Adrenal gland (tissue), 12 donors: ENCODE data around the gene SPAG16. TPM values are rescaled to one million over a fixed set of nuclear protein-coding genes. Genes with fewer than 3 reads are reported as not detected.
"Not testable (repeated sequence)": the region's sequence is repeated elsewhere in the genome, so short reads cannot be mapped to it uniquely, and the experiment has no call there.

Source experiments
- DNase-seq, 7 donors: peaks; one replicate each; pipeline ENCODE4 v3.0.0-alpha.2; 2019 to 2020
- H3K27ac ChIP-seq, 5 donors: fragments of 200-600 bp; sonication (generic) in 4 of 5; 1 replicate in 3 of 5; 2 replicates in 2 of 5; pipeline versions ENCODE4 v1.5.1 to v1.8.0; 2016 to 2020; ENCODE audit warnings: mild to moderate bottlenecking in 1 of 5
- H3K27me3 ChIP-seq: fragments of 200-600 bp; 2 replicates; pipeline ENCODE4 v1.8.0; 2021
- H3K36me3 ChIP-seq, 2 donors: fragments of 200-600 bp; replicated peaks in 1 of 2; 1 replicate in 1 of 2; 2 replicates in 1 of 2; pipeline versions ENCODE4 v1.5.1 to v1.8.0; 2018 to 2022
- H3K4me1 ChIP-seq, 2 donors: fragments of 200-600 bp; replicated peaks in 1 of 2; 1 replicate in 1 of 2; 2 replicates in 1 of 2; pipeline versions ENCODE4 v1.5.1 to v1.8.0; 2018 to 2021
- H3K4me3 ChIP-seq, 4 donors: fragments of 200-600 bp; sonication (generic) in 3 of 4; one replicate each; pipeline ENCODE4 v1.5.1; 2016 to 2018
- H3K9me3 ChIP-seq, 3 donors: fragments of 200-600 bp; sonication (generic) in 1 of 3; replicated peaks in 1 of 3; 1 replicate in 2 of 3; 2 replicates in 1 of 3; pipeline versions ENCODE4 v1.5.1 to v1.8.0; 2016 to 2021
- POLR2A ChIP-seq, 2 donors: fragments of 450-650 bp; IDR thresholded peaks; one replicate each; pipeline ENCODE4 v1.6.1; 2017; ENCODE audit warnings: antibody characterized with exemption in 2 of 2, mild to moderate bottlenecking in 2 of 2, moderate library complexity in 1 of 2
- WGBS, 4 donors: extraction: QIAGEN DNeasy Blood & Tissue Kit in 2 of 4; methylation state at CpG; one replicate each; pipeline versions ENCODE4 v1.1.5 to v1.1.7; 2013 to 2017; 5-methylcytosine and 5-hydroxymethylcytosine counted together
- intact Hi-C, 2 donors: fragments of 100-400 bp; cut with DNase I; formaldehyde crosslinking; loops; one replicate each; pipeline versions ENCODE4 v1.14.1 to v1.15.0; 2022 to 2023
- polyA plus RNA-seq, 3 donors: library from polyadenylated mRNA; stranded (reverse); fragments of 200-250 nt in 2 of 3; fragments of 350-450 nt in 1 of 3; fragmentation: Illumina TruSeq in 1 of 3; extraction: RNeasy Lipid Tissue Mini Kit (QIAGEN cat#74804) in 1 of 3; gene quantifications; one replicate each; pipeline ENCODE4 v1.2.3, GENCODE V29; 2013 to 2014
- total RNA-seq, 9 donors: library from RNA; depleted of rRNA in 4 of 9; stranded (reverse); fragments of >200 nt in 4 of 9; fragments of 120-200 nt in 1 of 9; fragmentation: NEBNext Ultra II Directional in 1 of 9; extraction: Animal tissue kit (Norgen Biotek cat#: 25700) in 1 of 9; gene quantifications; one replicate each; pipeline versions ENCODE4 v1.1.0 to v1.2.4, GENCODE V29; 2013 to 2023
- TF ChIP-seq, protein P1 (sequence below), 6 experiments: fragments of 450-650 bp in 4 of 6; fragments of 200-600 bp in 2 of 6; sonication (generic) in 1 of 6; IDR thresholded peaks; 1 replicate in 5 of 6; 2 replicates in 1 of 6; pipeline versions ENCODE4 v1.5.1 to v1.8.0; 2016 to 2021; ENCODE audit warnings: antibody characterized with exemption in 6 of 6, mild to moderate bottlenecking in 2 of 6, moderate library complexity in 1 of 6
- donor health status: healthy with polysubstance abuse.
- donor health status: Bipolar disorder and iron deficiency.
- donor health status: DM: yes; HTN: yes; CAD: no.
- donor health status: DM: no; HTN: no; CAD: no.
- donor health status: DM: no; HTN: no; CAD: no.
- donor health status: DM: yes; HTN: yes; CAD: no.

SPAG16 gene
- total and polyA plus RNA-seq, 12 donors: 12.4 to 45.3 (median 21.8) TPM

DNA sequence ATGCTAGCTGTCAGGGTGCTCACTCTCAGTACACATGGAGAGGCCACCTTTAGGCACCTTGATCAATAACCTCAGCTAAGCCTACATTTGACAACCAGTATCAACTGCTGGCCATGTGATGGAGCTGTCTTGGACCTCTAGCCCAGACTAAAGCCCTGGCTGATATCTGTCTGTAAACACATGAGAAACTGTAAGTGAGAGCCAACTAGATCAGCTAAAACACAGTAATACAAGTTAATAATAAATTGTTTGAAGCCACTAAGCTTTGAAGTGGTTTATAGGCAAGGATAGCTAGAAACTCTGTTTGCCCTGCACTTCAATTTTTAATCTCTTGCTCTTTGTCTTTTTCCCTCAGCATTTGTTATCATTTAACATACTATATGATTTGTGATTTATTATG, 407.1 kb downstream of the SPAG16 start:
- TF ChIP-seq POLR2A (IDR thresholded peaks at IDR 0.05): no peak
- TF ChIP-seq, protein P1, sequence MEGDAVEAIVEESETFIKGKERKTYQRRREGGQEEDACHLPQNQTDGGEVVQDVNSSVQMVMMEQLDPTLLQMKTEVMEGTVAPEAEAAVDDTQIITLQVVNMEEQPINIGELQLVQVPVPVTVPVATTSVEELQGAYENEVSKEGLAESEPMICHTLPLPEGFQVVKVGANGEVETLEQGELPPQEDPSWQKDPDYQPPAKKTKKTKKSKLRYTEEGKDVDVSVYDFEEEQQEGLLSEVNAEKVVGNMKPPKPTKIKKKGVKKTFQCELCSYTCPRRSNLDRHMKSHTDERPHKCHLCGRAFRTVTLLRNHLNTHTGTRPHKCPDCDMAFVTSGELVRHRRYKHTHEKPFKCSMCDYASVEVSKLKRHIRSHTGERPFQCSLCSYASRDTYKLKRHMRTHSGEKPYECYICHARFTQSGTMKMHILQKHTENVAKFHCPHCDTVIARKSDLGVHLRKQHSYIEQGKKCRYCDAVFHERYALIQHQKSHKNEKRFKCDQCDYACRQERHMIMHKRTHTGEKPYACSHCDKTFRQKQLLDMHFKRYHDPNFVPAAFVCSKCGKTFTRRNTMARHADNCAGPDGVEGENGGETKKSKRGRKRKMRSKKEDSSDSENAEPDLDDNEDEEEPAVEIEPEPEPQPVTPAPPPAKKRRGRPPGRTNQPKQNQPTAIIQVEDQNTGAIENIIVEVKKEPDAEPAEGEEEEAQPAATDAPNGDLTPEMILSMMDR (IDR thresholded peaks at IDR 0.05): no peak
- Histone ChIP-seq H3K27ac (no peak overlapping the region), H3K9me3 (no peaks in the 10 kb centered on the region), H3K27me3 (no peaks in the 10 kb centered on the region), H3K36me3 (no peaks in the 10 kb centered on the region), H3K4me1 (no peaks in the 10 kb centered on the region), H3K4me3 (no peak overlapping the region)
- intact Hi-C loops: no loop called here
- DNase-seq: no peak

DNA sequence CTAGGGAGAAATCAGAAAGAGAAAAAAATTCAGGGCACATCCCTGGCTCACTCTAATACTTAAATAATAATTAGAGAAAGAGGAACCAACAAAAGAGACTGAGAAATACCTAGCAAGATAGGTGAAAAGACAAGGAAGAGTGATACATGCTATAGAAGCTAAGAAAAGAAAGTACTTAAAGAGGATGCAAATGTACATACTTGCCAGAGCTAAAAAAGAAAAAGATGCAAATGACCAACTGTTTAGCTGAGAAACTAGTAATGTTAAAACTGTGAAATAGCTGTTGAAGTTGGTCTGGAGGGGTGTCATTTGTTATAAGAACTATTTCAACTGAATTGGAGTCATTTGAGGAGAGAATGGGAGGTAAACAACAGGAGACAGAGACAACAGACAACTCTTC, 412.2 kb downstream of the SPAG16 start:
- Histone ChIP-seq H3K9me3 (no peaks in the 10 kb centered on the region), H3K4me1 (no peaks in the 10 kb centered on the region), H3K36me3 (no peaks in the 10 kb centered on the region), H3K27ac (no peak overlapping the region), H3K27me3 (no peaks in the 10 kb centered on the region), H3K4me3 (no peak overlapping the region)
- intact Hi-C loops: no loop called here
- no peak for DNase-seq
- TF ChIP-seq, protein P1 (IDR thresholded peaks at IDR 0.05): no peak
- TF ChIP-seq POLR2A (IDR thresholded peaks at IDR 0.05): no peak

DNA sequence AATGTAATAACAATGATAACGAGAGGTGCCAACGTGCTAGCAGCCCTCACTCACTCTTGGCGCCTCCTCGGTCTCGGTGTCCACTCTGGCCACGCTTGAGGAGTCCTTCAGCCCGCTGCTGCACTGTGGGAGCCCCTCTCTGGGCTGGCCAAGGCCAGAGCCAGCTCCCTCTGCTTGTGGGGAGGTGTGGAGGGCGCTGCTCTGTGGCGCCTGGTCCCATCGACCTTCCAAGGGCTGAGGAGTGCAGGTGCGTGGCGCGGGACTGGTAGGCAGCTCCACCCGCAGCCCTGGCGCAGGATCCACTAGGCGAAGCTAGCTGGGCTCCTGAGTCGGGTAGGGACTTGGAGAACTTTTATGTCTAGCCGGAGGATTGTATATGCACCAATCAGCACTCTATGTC, 417.1 kb downstream of the SPAG16 start:
- H3K4me3 ChIP-seq, H3K36me3 ChIP-seq, intact Hi-C loops, H3K4me1 ChIP-seq, H3K9me3 ChIP-seq, H3K27ac ChIP-seq, DNase-seq, H3K27me3 ChIP-seq: not testable (repeated sequence)
- WGBS, 4 donors: 90 to 93% (median 93%) methylated on average over 15 to 18 of the region's 18 CpGs

DNA sequence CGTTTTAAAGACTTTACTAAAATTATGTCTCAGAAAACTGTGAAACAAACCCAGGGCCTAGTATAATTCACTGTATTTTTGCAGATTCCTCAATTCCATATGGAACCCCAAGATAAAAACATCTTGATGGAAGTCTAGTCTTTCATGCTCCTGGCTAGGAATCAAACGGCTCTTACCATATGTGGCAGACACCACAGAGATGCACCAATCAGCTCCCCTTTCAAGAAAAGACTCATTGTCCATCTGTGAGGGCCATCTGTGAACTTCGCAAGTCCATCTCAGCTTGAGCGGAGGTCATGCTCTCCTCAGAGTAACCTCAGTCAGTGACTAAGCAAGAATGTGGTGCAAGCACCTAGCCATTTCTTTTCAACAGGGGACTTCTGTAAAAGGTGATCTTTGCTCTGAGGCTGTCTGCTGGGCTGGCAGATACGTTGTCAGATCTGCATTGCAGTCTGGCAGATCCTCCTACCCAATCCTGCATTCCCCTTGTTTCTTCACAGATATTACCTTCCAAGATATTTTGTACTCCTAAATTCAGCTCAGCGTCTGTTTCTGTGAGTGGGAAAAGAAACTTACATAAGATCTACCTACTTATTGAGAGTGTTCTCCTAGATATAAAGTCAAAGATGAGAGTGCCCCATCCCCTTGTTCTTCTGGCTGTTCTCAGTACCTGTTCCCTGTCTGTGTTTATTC, 419.3 kb downstream of the SPAG16 start:
- H3K27ac ChIP-seq: no peak overlapping the region
- no peaks in the 10 kb centered on the region for H3K27me3 ChIP-seq
- 78 to 82% (median 80%) methylated on average over 6 of the region's 6 CpGs for WGBS, 4 donors
- intact Hi-C loops: no loop called here
- DNase-seq: no peak
- TF ChIP-seq POLR2A (IDR thresholded peaks at IDR 0.05): no peak
- TF ChIP-seq, protein P1 (IDR thresholded peaks at IDR 0.05): no peak
- no peaks in the 10 kb centered on the region for H3K9me3 ChIP-seq
- no peak overlapping the region for H3K4me3 ChIP-seq
- H3K4me1 ChIP-seq: no peaks in the 10 kb centered on the region
- no peaks in the 10 kb centered on the region for H3K36me3 ChIP-seq

DNA sequence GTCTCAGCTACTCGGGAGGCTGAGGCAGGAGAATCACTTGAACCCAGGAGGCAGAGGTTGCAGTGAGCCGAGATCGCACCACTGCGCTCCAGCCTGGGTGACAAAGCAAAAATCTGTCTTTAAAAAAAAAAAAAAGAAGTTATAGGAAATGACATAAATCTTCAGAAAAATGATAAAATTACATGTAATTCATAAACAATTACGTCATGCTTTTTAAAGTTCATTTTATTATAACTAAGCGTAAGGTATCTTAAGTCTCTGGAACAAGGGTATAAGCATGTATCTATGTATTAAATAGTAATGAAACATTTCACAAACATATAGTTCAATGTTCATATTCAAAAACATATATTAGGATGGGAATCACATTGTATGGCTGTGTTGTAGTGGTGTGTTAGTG, 425.9 kb downstream of the SPAG16 start:
- no peak for TF ChIP-seq POLR2A (IDR thresholded peaks at IDR 0.05)
- TF ChIP-seq, protein P1 (IDR thresholded peaks at IDR 0.05): no peak
- H3K27ac ChIP-seq: no peak overlapping the region
- no peaks in the 10 kb centered on the region for H3K9me3 ChIP-seq
- intact Hi-C loops: no loop called here
- DNase-seq: no peak
- 84 to 91% (median 88%) methylated on average over 6 of the region's 6 CpGs for WGBS, 4 donors
- no peaks in the 10 kb centered on the region for H3K36me3 ChIP-seq
- no peaks in the 10 kb centered on the region for H3K4me1 ChIP-seq
- H3K27me3 ChIP-seq: no peaks in the 10 kb centered on the region
- H3K4me3 ChIP-seq: no peak overlapping the region

DNA sequence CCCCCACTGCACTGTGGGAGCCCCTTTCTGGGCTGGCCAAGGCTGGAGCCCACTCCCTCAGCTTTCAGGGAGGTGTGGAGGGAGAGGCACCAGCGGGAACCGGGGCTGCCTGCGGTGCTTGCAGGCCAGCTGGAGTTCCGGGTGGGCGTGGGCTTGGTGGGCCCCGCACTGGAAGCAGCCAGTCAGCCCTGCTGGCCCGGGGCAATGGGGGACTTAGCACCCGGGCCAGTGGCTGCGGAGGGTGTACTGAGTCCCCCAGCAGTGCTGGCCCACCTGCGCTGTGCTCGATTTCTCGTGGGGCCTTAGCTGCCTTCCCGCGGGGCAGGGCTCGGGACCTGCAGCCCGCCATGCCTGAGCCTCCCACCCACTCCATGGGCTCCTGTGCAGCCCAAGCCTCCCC, 434.1 kb downstream of the SPAG16 start:
- H3K36me3 ChIP-seq, H3K27me3 ChIP-seq, intact Hi-C loops, H3K4me1 ChIP-seq, H3K4me3 ChIP-seq, H3K9me3 ChIP-seq, DNase-seq, H3K27ac ChIP-seq: not testable (repeated sequence)
- 80 to 94% (median 92%) methylated on average over 2 to 16 of the region's 16 CpGs for WGBS, 4 donors
